Fibroblast of lung (primary cell): ENCODE measurements around the gene REM1. TPM values are rescaled to one million over a fixed set of nuclear protein-coding genes. Genes with fewer than 3 reads are reported as not detected.
"Not testable (repeated sequence)": the region's sequence is repeated elsewhere in the genome, so short reads cannot be mapped to it uniquely, and the experiment has no call there.

ENCODE experiments used
- DNase-seq, 2 donors: peaks; one replicate each; pipeline versions ENCODE4 v3.0.0 to v3.0.0-alpha.2; 2010; ENCODE audit warnings: low read depth in 2 of 2
- H2AFZ ChIP-seq: 2 replicates; pipeline ENCODE4 v1.5.1; 2012; ENCODE audit warnings: low read length, control low read depth, inconsistent platforms
- H3K27ac ChIP-seq: 2 replicates; pipeline ENCODE4 v1.5.1; 2011; ENCODE audit warnings: low read length, control low read depth; ENCODE audit not compliant: insufficient read depth
- H3K27me3 ChIP-seq: 2 replicates; pipeline ENCODE4 v1.5.1; 2011; ENCODE audit warnings: mild to moderate bottlenecking, low read length; ENCODE audit not compliant: control insufficient read depth, insufficient read depth
- H3K36me3 ChIP-seq: 2 replicates; pipeline ENCODE4 v1.5.1; 2011; ENCODE audit warnings: low read length; ENCODE audit not compliant: control insufficient read depth, insufficient read depth
- H3K4me1 ChIP-seq: 2 replicates; pipeline ENCODE4 v1.5.1; 2011; ENCODE audit warnings: low read length; ENCODE audit not compliant: control insufficient read depth, insufficient read depth; ENCODE audit errors: extremely low read depth
- H3K4me2 ChIP-seq: 2 replicates; pipeline ENCODE4 v1.5.1; 2011; ENCODE audit warnings: low read length, control low read depth; ENCODE audit not compliant: insufficient read depth; ENCODE audit errors: extremely low read depth
- H3K4me3 ChIP-seq, 4 experiments: fragments of 200-600 bp in 1 of 4; sonication (generic) in 1 of 4; replicated peaks in 1 of 4; 2 replicates each; pipeline ENCODE4 v1.5.1; 2011 to 2016; ENCODE audit warnings: low read length in 4 of 4, low read depth in 3 of 4, mild to moderate bottlenecking in 3 of 4, control low read depth in 2 of 4, inconsistent platforms in 1 of 4, mixed read lengths in 1 of 4; ENCODE audit not compliant: insufficient read depth in 1 of 4; ENCODE audit errors: control extremely low read depth in 1 of 4
- H3K79me2 ChIP-seq: 2 replicates; pipeline ENCODE4 v1.5.1; 2012; ENCODE audit warnings: mild to moderate bottlenecking, low read length, inconsistent platforms; ENCODE audit not compliant: control insufficient read depth, insufficient read depth
- H3K9ac ChIP-seq: 2 replicates; pipeline ENCODE4 v1.5.1; 2011; ENCODE audit warnings: mild to moderate bottlenecking, low read length, control low read depth; ENCODE audit not compliant: insufficient read depth
- H3K9me3 ChIP-seq: 2 replicates; pipeline ENCODE4 v1.5.1; 2012; ENCODE audit warnings: low read depth, low read length; ENCODE audit not compliant: control insufficient read depth, insufficient read depth
- H4K20me1 ChIP-seq: 2 replicates; pipeline ENCODE4 v1.5.1; 2011; ENCODE audit warnings: low read length; ENCODE audit not compliant: control insufficient read depth, insufficient read depth; ENCODE audit errors: extremely low read depth
- CTCF ChIP-seq, 2 donors: IDR thresholded peaks in 1 of 2; conservative IDR thresholded peaks in 1 of 2; 1 replicate in 1 of 2; 2 replicates in 1 of 2; pipeline ENCODE4 v1.5.1; 2011 to 2012; ENCODE audit warnings: low read length in 2 of 2, control low read depth in 1 of 2, inconsistent platforms in 1 of 2, low read depth in 1 of 2, mild to moderate bottlenecking in 1 of 2
- EZH2 ChIP-seq: IDR thresholded peaks from 2 replicates; pipeline ENCODE4 v1.5.1; 2012; ENCODE audit warnings: low read length, control low read depth, mild to moderate bottlenecking; ENCODE audit errors: missing control alignments
- polyA plus RNA-seq, 2 donors: library from polyadenylated mRNA; depleted of rRNA in 1 of 2; stranded (reverse) in 1 of 2; unstranded in 1 of 2; fragments of >200 nt; gene quantifications; 2 replicates each; pipeline ENCODE4 v1.2.1, GENCODE V29; 2011 to 2012; ENCODE audit warnings: missing spikeins in 1 of 2
- total RNA-seq: library from RNA; depleted of rRNA; stranded (reverse); fragments of >200 nt; gene quantifications from 2 replicates; pipeline ENCODE4 v1.2.1, GENCODE V29; 2014

REM1 gene
- total and polyA plus RNA-seq, 2 donors (not counting 1 experiment from before 2014, with no cell fraction given), result not detected

- H2AFZ ChIP-seq, result no peak overlapping the region
- H3K4me2 ChIP-seq, result peak overlapping the region; percentile 96
- no peak overlapping the region for H3K9ac ChIP-seq
- no peak overlapping the region for H3K27ac ChIP-seq
- no peak for DNase-seq
- H3K9me3 ChIP-seq, result no peaks in the 10 kb centered on the region
- peak overlapping the region in 3 of 4 experiments; percentile 96 to 98 (median 98) for H3K4me3 ChIP-seq
- peaks cover 65% of the 10 kb centered on the region for H3K79me2 ChIP-seq
- no peaks in the 10 kb centered on the region for H4K20me1 ChIP-seq
- no peaks in the 10 kb centered on the region for H3K27me3 ChIP-seq
- TF ChIP-seq CTCF (conservative IDR thresholded peaks at IDR 0.05 in 1 of 2, IDR thresholded peaks at IDR 0.05 in 1 of 2; ENCODE audit: low read depth in 1 of 2, low read length in 2 of 2), result no peak
- TF ChIP-seq EZH2, result no peak
- peaks cover 10% of the 10 kb centered on the region for H3K4me1 ChIP-seq
- H3K36me3 ChIP-seq, result peaks cover 3% of the 10 kb centered on the region
Observed at GRCh38 chr20:31516166-31516565, 41.1 kb downstream of the REM1 start.

- Histone ChIP-seq H3K79me2 (peaks cover 68% of the 10 kb centered on the region), H3K36me3 (peaks cover 3% of the 10 kb centered on the region), H4K20me1 (no peaks in the 10 kb centered on the region), H3K4me3 (peak overlapping the region in 2 of 4 experiments; percentile 96 to 98), H2AFZ (no peak overlapping the region), H3K4me2 (peak overlapping the region; percentile 1), H3K9me3 (no peaks in the 10 kb centered on the region), H3K27ac (peak overlapping the region; percentile 31), H3K4me1 (peaks cover 10% of the 10 kb centered on the region), H3K27me3 (no peaks in the 10 kb centered on the region), H3K9ac (no peak overlapping the region)
- DNase-seq, result no peak
- no peak for TF ChIP-seq EZH2
- TF ChIP-seq CTCF (conservative IDR thresholded peaks at IDR 0.05 in 1 of 2, IDR thresholded peaks at IDR 0.05 in 1 of 2; ENCODE audit: low read depth in 1 of 2, low read length in 2 of 2), result no peak
Observed at GRCh38 chr20:31516651-31517050, 41.6 kb downstream of the REM1 start.

GRCh38 chr20:31517373-31517772 is 42.3 kb downstream of the REM1 start:
- no peak overlapping the region for H3K9ac ChIP-seq
- H3K36me3 ChIP-seq, result peaks cover 3% of the 10 kb centered on the region
- peak overlapping the region; percentile 31 for H3K27ac ChIP-seq
- H3K27me3 ChIP-seq, result no peaks in the 10 kb centered on the region
- H3K4me3 ChIP-seq, result peak overlapping the region in 1 of 4 experiments; percentile 98
- TF ChIP-seq EZH2, result no peak
- peak; percentile 41 to 49 for TF ChIP-seq CTCF (conservative IDR thresholded peaks at IDR 0.05 in 1 of 2, IDR thresholded peaks at IDR 0.05 in 1 of 2; ENCODE audit: low read depth in 1 of 2, low read length in 2 of 2)
- H3K4me2 ChIP-seq, result peak overlapping the region; percentile 40
- DNase-seq, result peak; percentile 60 to 61
- H3K79me2 ChIP-seq, result peaks cover 73% of the 10 kb centered on the region
- peaks cover 10% of the 10 kb centered on the region for H3K4me1 ChIP-seq
- no peaks in the 10 kb centered on the region for H3K9me3 ChIP-seq
- no peaks in the 10 kb centered on the region for H4K20me1 ChIP-seq
- H2AFZ ChIP-seq, result no peak overlapping the region

- not testable (repeated sequence) for H3K27ac ChIP-seq, H3K4me2 ChIP-seq, H3K4me3 ChIP-seq, H3K27me3 ChIP-seq, H3K9ac ChIP-seq, H3K9me3 ChIP-seq, H3K36me3 ChIP-seq, H2AFZ ChIP-seq, H4K20me1 ChIP-seq, H3K4me1 ChIP-seq, DNase-seq
- H3K79me2 ChIP-seq, result peaks cover 79% of the 10 kb centered on the region
Observed at GRCh38 chr20:31521267-31521666, 46.2 kb downstream of the REM1 start.
